HG03108 (cell line): ENCODE results near the gene DIP2C.
"Not testable (repeated sequence)": the region's sequence is repeated elsewhere in the genome, so short reads cannot be mapped to it uniquely, and the experiment has no call there.

Source experiments
- ATAC-seq: cut with Tn5 transposase; IDR thresholded peaks from one replicate; pipeline ENCODE4 v1.9.1; 2021; ENCODE audit warnings: moderate library complexity; ENCODE audit not compliant: unreplicated experiment

DIP2C gene

DNA sequence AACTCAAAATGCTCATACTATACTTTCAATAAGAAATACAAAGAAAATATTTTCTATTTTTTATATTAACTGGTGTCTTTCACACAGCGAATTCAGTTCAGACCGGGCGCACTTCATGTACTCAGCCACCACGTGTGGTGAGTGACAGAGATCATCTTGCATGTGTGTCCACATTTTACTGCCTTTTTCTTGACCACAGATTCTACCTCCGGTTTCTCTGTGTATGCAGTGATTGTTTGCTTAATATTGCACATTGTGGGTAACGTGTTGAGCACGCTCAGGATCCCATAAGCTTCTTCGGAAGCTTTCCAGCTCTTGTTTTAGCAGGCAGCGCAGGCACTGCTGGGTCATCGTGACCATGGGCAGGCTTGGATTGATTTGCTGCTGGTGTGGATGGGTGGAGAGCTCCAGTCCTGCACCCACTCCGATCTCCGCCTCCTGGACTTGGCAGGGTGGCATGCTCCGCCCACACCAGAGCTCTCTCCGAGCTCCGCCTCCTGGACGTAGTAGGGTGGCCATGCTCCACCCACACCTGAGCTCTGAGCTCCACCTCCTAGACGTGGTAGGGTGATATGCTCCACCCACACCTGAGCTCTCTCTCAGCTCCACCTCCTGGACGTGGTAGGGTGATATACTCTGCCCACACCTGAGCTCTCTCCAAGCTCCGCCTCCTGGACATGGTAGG is 253.3 kb downstream of the DIP2C start:
- no peak for ATAC-seq

DNA sequence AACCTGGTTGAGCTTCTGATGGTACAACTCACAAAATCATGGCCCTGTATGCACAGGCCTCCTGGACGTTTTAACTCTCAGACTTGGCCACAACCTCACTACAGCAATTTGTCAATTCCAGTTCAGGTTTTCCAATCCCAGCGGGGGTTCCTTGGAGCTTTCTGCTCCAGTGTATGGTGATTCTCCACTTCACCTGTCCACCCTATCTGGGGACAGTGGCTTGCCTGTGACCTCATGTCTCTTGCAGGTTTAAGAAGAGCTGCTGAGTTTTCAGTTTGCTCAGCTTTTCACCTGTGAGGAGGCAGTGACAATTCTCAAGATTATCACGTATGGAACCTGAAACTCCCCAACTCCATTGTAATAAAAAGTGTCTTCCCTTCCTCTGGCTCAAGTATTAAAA is 254.1 kb downstream of the DIP2C start:
- no peak for ATAC-seq

DNA sequence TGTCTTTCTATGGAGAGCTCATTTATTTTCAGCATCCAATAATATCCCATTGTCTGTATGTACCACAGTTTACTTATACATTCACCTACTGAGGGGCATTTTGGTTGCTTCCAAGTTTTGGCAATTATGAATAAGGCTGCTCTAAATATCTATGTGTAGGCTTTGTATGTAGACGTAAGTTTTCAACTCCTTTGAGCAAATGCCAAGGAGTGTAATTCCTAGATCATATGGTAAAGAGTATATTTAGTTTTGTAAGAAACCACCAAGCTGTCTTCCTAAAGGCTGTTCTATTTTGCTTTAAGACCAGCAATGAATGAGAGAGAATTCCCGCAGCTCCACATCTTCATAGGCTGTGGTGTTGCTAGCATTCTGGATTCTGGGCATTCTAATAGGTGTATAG is 259.8 kb downstream of the DIP2C start:
- ATAC-seq: no peak

DNA sequence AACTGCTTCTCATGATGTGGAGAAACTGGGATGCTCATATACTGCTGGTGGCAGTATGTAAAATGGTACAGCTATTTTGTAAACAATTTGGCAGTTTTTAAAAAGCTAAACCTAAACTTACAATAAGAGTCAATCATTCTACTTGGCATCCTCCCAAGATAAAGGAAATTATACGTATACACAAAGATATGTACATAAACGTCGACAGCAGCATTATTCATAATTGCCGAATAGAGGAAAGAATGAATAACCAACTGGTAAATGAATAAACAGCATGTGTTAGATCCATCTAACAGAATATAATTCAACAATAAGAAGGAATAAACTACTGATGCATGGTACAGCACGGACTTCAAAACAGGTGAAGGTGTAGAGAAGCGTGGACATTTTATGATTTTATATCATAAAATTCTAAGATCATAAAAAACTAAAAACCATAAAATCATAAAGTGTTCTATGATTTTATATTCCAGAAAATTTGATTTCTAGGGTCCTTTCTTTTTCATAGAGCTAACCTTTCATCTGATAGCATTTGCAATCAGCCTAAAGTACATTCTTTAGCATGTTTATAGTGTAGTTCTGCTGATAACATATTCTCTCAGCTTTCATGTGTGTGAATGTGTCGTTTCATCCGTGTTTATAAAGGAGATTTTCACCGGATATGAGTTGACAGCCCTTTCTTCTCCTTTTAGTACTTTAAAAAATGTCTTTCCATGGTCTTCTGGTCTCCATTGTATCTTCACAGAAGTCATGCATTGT is 261.5 kb downstream of the DIP2C start:
- ATAC-seq: no peak

DNA sequence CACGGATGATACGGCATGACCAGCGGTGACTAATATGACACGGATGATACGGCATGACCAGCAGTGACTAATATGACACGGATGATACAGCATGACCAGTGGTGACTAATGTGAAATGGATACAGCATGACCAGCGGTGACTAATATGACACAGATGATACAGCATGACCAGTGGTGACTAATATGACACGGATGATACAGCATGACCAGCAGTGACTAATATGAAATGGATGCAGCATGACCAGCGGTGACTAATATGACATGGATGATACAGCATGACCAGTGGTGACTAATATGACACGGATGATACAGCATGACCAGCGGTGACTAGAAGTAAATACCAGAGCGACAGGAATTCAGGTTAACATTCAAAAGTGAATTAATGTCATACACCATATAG is 264.1 kb downstream of the DIP2C start:
- not testable (repeated sequence) for ATAC-seq

DNA sequence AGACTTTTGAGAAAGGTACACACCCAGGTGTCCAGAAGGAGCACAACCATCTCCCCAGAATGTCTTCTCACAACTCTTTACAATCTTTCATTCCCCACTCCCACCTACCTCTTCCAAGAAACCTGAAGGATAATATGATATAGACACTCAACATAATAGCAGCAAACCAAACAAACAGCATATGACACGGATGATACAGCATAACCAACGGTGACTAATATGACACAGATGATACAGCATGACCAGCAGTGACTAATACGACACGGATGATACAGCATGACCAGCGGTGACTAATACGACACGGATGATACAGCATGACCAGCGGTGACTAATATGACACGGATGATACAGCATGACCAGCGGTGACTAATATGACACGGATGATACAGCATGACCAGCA is 264.7 kb downstream of the DIP2C start:
- ATAC-seq: not testable (repeated sequence)

DNA sequence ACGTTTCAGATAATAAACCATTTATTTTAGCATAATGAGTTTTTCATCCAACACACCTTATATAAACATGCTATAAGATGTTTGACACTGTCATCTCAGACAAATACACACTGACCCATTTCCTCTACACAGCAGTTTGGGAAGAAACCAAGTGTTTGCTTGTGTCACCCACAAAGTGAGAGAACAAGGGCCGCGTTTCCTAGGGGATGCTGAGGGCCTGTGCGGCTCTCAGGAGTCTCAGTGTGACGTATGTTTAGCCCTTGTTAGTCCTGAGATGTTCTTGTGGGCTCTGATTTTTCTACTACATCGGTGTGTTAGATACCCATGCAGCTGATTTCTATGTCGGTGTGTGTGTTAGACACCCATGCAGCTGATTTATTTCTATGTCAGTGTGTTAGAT is 266.3 kb downstream of the DIP2C start:
- no peak for ATAC-seq

DNA sequence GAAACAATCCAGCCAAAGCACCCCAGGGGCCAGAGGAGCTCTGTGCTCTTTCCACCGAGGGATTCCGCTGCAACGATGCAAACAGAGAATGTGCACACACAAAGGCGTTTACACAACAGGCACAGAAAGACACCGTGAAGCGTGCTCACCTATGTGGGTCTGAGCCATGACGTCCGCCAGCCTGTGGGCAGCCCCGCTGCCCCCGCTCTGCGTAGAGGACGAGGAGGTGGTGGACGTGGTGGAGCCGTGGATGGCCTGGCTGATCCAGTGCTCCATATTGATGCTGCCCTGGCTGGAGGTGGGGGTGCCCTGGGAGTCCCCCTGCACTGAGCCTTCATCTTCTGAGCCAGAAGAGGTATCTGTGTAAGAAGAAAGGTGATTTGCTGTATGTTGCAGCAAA is 266.8 kb downstream of the DIP2C start:
- ATAC-seq: no peak

DNA sequence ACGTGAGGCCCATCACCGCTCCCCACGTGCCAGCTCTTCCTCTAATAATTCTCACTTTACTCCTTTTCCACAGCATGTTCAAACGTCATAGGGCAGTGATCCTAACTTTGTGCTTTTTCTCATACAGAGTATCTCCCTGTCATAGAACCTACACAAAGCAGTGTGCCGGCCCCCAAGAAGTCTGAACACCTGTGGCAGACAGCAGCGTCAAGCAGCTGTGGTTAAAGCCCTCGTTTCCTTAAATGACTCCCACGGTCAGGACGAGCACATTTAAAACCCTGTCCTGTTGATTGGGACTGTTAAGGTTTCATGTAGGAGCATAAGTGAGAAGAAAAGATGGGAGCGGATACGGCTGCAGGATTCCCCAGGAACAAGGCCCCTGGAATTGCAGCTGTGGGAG is 267.2 kb downstream of the DIP2C start:
- no peak for ATAC-seq

DNA sequence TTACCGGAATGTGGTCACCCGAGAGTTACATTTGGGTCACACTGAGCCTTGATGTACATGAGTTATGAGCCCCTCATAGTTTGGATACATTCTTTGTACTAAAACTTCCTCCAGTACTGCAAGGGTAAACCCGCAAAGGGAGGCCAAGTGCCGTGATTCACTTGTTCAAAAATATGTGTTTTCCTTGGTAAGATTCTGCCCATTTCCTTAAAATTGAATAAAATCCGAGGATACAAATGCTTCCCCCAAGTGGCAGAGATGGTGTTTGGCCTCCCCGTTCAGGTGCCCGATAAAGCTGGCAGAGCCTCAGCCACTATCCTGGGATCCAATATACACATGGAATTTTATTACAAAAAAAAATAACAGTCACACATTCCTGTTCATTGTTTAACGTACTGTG is 268.3 kb downstream of the DIP2C start:
- no peak for ATAC-seq

DNA sequence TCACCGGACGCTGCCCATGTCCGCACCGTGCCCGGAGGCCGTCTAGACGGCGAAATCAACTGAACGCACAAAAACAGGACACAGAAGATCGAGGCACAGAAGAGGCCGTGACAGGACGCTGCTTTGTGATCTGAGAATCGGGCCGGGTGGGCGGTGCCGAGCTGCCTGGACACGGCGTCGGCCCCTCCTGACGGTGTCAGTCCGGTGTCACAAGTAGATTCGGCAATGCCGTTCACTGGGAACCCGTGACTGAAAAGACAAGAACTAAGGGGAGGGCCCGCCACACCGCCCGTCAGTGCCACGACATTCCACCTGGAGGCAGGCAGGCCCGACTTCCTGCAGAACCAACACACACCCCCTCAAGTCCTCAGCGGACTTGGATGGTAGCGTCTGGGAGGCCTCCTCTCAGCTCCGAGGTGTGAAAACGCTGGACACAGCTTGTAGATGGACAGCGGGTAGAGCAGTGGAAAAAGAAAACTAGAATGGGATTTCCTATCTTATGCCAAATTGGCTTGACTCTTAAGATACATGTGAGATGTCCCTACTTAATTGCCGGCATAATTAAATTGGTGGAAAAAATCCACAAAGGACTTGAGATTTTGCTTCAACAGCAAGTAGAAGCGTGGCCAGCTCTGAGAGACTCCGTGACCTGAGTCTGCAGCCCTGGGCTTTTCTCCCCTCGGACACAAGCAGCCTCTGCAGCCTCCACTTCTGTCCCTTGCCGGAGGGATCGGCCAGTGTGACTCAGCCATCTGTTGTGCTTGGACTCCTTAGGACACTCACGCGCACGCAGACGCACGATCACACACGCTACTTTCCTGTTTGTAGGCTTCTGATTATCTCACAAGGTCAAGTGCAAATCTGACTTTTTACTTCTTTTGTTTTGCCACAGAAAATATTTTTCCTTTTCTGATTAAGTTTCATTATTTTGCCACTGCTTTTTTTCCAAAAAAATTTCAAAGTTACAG is 269.0 kb downstream of the DIP2C start:
- ATAC-seq: no peak

DNA sequence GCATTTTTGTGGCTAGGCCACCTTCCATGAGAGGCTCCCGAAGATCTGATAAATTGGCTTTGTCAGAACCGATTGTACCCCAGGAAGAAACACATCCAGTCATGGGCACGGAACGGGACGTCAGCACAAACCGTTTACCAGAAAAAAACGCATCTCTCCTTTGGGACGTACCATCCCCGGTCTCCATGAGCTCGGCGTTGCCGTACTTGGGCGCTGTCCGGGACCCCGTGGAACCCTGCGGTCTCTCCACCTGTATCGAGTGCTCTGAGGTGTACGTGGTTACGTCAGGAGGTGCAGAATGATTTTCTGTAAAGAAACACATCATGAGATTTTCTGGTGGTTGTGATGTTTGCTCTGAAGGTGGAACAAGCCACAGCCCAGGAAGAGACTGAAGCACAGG is 270.6 kb downstream of the DIP2C start:
- ATAC-seq: no peak

DNA sequence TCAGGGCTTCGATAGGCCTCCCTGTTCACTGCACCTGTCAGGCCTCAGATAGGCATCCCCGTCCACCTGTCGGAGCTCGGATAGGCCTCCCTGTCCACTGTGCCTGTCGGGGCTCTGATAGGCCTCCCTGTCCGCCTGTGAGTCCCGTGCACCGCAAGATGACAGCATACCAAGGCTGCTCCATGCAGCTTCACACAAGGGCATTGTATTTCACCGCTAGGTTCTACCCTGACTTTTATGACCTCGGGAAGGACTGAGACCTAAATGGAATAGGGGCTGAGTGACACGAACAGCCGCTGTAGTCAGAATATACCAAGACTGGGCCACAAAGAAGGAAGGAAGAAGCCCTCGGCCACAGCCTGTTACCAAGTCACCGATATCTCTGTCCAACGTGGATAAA is 271.2 kb downstream of the DIP2C start:
- ATAC-seq: no peak

DNA sequence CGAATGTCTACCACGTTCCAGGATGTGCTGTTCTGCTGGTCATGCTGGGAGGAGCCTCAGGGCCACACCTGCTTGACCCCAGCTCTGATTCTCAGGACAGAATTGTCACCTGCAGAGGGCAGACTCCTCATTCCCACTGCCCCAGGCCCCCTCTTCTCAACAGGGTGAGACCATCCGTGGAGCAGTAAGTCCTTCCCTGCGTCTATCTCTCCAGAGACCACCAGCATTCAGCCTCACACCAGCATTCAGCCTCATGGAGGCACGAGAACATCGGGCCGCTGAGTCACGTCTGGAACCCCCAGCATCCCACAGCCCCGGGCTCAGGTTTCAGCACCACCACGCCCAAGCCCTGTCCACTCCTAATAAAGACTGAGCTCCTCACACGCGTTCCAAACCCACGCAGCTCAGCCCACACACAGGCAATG is 273.4 kb downstream of the DIP2C start:
- no peak for ATAC-seq

DNA sequence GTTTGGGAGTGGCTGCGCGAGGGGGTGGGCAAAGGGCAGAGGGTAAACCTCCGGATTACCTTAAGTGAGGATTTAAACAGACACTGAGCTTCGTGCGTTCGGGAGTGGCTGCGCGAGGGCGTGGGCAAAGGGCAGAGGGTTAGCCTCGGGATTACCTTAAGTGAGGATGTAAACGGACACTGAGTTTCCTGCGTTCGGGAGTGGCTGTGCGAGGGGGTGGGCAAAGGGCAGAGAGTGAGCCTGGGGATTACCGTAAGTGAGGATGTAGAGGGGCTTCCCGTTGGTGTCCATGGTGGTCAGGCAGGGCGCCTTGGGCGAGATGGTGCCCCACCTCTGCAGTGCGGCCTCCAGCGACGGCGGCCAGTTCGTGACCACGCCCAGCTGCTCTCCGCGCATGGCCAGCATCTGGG is 275.8 kb downstream of the DIP2C start:
- ATAC-seq: no peak

DNA sequence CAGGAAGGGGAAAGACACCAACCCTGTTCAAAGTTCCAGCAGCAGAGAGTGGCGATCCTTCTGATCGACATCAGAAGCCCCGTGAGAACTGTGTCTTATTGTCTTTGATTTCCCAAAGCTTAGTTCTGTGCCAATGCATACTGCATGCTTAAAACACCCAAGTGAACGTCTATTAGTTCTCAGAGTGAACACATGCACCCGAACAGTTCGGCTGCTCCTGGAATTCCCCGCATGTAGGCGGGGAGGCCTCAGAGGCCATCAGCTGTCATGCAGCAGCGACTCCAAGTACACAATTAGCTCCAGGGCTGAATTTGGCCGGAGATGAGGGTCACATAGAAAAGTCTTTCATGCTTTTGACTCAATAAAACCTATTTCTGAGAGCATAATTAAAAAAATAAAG is 277.4 kb downstream of the DIP2C start:
- no peak for ATAC-seq

DNA sequence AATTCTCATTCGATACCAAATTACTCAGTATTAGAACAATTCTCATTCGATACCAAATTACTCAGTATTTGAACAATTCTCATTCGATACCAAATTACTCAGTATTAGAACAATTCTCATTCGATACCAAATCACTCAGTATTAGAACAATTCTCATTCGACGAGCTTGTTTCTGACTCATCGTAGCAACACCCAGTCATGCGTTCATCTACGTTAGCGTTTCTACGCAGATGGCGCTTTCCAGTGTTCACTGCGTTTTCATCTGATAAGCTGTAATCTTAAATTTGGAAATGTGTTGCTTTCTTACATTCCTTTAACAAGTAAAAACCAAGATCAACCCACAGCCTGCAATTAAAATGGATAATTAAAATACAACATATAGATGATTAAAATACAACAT is 277.9 kb downstream of the DIP2C start:
- no peak for ATAC-seq

DNA sequence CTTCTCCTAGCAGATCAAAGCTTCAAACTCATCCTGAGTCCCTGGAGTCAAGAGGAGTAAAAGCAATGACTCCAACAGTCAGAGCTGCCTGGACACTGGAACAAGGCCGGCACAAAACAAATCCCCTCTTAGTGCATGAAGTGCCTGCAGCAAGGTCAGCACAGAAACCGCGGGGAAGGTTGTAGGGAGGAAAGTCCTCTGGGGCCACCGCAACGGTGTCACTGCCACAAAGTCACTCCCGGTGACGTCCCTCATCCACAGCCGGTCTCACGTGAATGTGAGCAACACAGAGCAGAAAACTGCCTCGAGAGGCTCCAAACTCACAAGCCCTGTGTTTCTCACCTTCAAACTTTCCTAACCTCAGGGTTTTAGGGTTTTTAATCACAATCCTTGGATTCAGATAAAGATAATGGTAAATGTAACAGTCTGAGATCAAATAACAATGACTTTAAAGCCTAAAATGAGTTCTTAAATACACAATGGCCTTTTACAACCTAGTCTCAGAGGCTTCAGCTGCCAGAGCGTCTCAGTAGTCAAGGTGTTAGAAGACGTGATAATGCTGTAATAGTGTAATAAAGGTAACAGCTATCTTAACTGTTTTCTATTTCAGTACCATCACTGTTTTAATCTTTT is 279.9 kb downstream of the DIP2C start:
- ATAC-seq: no peak

DNA sequence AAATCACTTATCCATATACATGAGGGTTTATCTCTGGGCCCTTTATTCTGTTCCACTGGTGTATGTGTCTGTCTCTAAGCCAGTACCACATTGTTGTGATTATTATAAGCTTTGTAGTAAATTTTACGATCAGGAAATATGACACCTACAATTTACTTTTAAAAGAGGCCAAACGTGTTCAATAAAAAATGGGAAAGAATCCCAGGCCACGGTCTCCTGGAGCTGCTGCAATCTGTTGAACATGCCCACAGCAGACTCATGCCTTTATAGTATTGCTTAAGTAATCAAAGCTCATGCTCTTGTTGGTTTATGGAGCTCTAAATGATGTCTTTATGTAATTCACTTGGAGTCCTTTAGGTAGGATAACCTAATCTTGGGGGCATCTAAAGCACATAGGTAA is 281.2 kb downstream of the DIP2C start:
- no peak for ATAC-seq

DNA sequence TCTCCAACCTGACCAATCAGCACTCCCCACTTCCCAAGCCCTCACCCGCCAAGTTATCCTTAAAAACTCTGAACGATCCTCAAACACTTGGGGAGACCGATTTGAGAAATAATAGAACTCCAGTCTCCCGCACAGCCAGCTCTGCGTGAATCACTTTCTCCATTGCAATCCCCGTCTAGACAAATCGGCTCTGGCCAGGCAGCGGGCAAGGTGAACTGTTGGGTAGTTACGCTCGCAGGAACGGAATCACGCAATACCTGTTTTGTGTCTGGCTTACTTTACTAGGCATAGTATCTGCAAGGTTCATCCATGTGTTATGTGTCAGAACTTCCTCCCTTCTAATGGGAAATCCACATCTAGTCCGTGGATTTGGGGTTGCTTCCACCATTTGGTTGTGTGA is 282.5 kb downstream of the DIP2C start:
- no peak for ATAC-seq

DNA sequence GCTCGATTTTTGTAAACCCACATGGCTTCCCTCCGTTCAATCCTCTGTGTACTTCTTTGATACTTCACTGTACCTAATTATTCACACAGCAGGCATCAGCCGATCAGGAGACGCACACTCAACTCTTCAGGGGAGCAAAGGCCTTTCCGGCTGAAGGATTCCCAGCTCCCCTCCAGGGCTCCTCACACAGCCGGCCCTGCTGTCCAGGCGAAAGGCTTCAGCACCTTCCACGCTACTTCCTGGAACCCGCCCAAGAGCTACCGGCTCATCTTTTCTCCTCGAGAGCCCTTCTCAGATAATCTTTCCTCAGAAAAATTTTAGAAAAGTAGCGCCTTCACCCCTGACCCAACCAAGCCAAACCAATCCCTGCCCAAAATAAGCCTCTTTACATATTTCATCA is 283.8 kb downstream of the DIP2C start:
- ATAC-seq: no peak
